Measurements from ENCODE around the gene MAT2A.
"Not testable (repeated sequence)": the region's sequence is repeated elsewhere in the genome, so short reads cannot be mapped to it uniquely, and the experiment has no call there.

MAT2A gene

GRCh38 chr2:85541753-85542457 lies 2.9 kb downstream of the MAT2A start:
- H3K36me3 ChIP-seq (ENCODE audit: control insufficient read depth, insufficient read depth, low read length), result peaks cover 18% of the 10 kb centered on the region
- no peaks in the 10 kb centered on the region for H3K27me3 ChIP-seq (replicated peaks; ENCODE audit: control insufficient read depth, insufficient read depth, low read length)
- DNase-seq (ENCODE audit: extremely low read depth, insufficient read length), result no peak
- TF ChIP-seq CTCF (IDR thresholded peaks at IDR 0.05; ENCODE audit: insufficient read depth, low read length, poor library complexity, severe bottlenecking), result no peak
- peak overlapping the region; percentile 83 for H3K4me3 ChIP-seq (replicated peaks; ENCODE audit: low read depth, low read length)

GRCh38 chr2:85542777-85543176 lies 3.8 kb downstream of the MAT2A start:
- peaks cover 18% of the 10 kb centered on the region for H3K36me3 ChIP-seq (ENCODE audit: control insufficient read depth, insufficient read depth, low read length)
- no peaks in the 10 kb centered on the region for H3K27me3 ChIP-seq (replicated peaks; ENCODE audit: control insufficient read depth, insufficient read depth, low read length)
- no peak overlapping the region for H3K4me3 ChIP-seq (replicated peaks; ENCODE audit: low read depth, low read length)
- DNase-seq (ENCODE audit: extremely low read depth, insufficient read length), result no peak
- no peak for TF ChIP-seq CTCF (IDR thresholded peaks at IDR 0.05; ENCODE audit: insufficient read depth, low read length, poor library complexity, severe bottlenecking)

- DNase-seq (ENCODE audit: extremely low read depth, insufficient read length); H3K27me3 ChIP-seq (replicated peaks; ENCODE audit: control insufficient read depth, insufficient read depth, low read length); H3K4me3 ChIP-seq (replicated peaks; ENCODE audit: low read depth, low read length): not testable (repeated sequence)
- peaks cover 18% of the 10 kb centered on the region for H3K36me3 ChIP-seq (ENCODE audit: control insufficient read depth, insufficient read depth, low read length)
Measured at GRCh38 chr2:85544254-85544691, 5.3 kb downstream of the MAT2A start.

GRCh38 chr2:85544915-85545779 lies 6.2 kb downstream of the MAT2A start:
- peaks cover 20% of the 10 kb centered on the region for H3K36me3 ChIP-seq (ENCODE audit: control insufficient read depth, insufficient read depth, low read length)
- DNase-seq (ENCODE audit: extremely low read depth, insufficient read length); H3K4me3 ChIP-seq (replicated peaks; ENCODE audit: low read depth, low read length); H3K27me3 ChIP-seq (replicated peaks; ENCODE audit: control insufficient read depth, insufficient read depth, low read length): not testable (repeated sequence)

- H3K4me3 ChIP-seq (replicated peaks; ENCODE audit: low read depth, low read length), result no peak overlapping the region
- DNase-seq (ENCODE audit: extremely low read depth, insufficient read length), result no peak
- no peaks in the 10 kb centered on the region for H3K27me3 ChIP-seq (replicated peaks; ENCODE audit: control insufficient read depth, insufficient read depth, low read length)
- TF ChIP-seq CTCF (IDR thresholded peaks at IDR 0.05; ENCODE audit: insufficient read depth, low read length, poor library complexity, severe bottlenecking), result no peak
- H3K36me3 ChIP-seq (ENCODE audit: control insufficient read depth, insufficient read depth, low read length), result peaks cover 20% of the 10 kb centered on the region
Measured at GRCh38 chr2:85545780-85546240, 6.8 kb downstream of the MAT2A start.

- no peak for DNase-seq (ENCODE audit: extremely low read depth, insufficient read length)
- Histone ChIP-seq H3K27me3 (replicated peaks; ENCODE audit: control insufficient read depth, insufficient read depth, low read length) (no peaks in the 10 kb centered on the region), H3K4me3 (replicated peaks; ENCODE audit: low read depth, low read length) (no peak overlapping the region), H3K36me3 (ENCODE audit: control insufficient read depth, insufficient read depth, low read length) (peaks cover 20% of the 10 kb centered on the region)
- TF ChIP-seq CTCF (IDR thresholded peaks at IDR 0.05; ENCODE audit: insufficient read depth, low read length, poor library complexity, severe bottlenecking), result no peak
Measured at GRCh38 chr2:85547089-85547858, 8.3 kb downstream of the MAT2A start.
